ENCODE results near the gene DLST. TPM values are rescaled to one million over a fixed set of nuclear protein-coding genes. Genes with fewer than 3 reads are reported as not detected.
"Not testable (repeated sequence)": the region's sequence is repeated elsewhere in the genome, so short reads cannot be mapped to it uniquely, and the experiment has no call there.

Gene DLST
- total and polyA plus RNA-seq, 4 donors, result 47.7 to 86.2 (median 65.8) TPM

DNA sequence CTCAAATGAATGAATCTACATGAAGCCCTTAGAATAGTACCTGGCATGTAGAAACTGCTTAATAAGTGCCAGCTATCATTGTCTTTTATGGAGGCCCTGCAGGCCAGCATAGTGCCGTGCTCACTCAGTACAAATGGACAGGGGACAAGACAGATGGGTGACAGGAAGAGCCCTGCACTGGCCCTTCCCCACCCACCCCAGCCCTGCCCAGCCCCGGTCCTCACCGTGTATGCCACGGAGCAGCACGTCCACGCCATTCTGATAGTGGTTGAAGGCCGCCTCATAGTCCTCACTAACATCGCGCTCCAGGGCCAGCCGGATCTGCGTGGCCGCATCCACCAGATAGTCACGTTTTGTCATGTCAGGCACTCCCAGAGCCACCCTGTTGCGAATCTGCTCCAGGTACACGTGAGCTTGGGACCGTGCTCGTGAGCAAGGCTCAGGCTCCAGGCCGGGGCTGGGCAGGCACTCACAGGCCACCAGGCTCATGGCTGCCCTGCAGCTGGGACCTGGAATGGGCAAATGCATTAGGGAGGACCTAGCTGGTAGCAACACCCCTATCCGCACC is 39.4 kb downstream of the DLST start:
- peaks cover 30% of the 10 kb centered on the region for H3K4me1 ChIP-seq (ENCODE audit: control insufficient read depth, insufficient read depth, low read length)
- DNase-seq (ENCODE audit: low read depth in 4 of 6, low spot score in 6 of 6), result no peak
- peaks cover 47% of the 10 kb centered on the region for H3K36me3 ChIP-seq (ENCODE audit: control insufficient read depth, insufficient read depth, low read length)
- WGBS (ENCODE audit: insufficient coverage), result 90% methylated on average over 18 of the region's 19 CpGs
- no peak overlapping the region for H3K4me3 ChIP-seq (ENCODE audit: low read depth, low read length)
- no peaks in the 10 kb centered on the region for H3K9me3 ChIP-seq (ENCODE audit: control insufficient read depth, insufficient read depth, low read length)
- H3K27me3 ChIP-seq (ENCODE audit: control insufficient read depth, insufficient read depth, low read length), result no peaks in the 10 kb centered on the region
- no peak overlapping the region for H3K27ac ChIP-seq (ENCODE audit: low read depth, low read length)

DNA sequence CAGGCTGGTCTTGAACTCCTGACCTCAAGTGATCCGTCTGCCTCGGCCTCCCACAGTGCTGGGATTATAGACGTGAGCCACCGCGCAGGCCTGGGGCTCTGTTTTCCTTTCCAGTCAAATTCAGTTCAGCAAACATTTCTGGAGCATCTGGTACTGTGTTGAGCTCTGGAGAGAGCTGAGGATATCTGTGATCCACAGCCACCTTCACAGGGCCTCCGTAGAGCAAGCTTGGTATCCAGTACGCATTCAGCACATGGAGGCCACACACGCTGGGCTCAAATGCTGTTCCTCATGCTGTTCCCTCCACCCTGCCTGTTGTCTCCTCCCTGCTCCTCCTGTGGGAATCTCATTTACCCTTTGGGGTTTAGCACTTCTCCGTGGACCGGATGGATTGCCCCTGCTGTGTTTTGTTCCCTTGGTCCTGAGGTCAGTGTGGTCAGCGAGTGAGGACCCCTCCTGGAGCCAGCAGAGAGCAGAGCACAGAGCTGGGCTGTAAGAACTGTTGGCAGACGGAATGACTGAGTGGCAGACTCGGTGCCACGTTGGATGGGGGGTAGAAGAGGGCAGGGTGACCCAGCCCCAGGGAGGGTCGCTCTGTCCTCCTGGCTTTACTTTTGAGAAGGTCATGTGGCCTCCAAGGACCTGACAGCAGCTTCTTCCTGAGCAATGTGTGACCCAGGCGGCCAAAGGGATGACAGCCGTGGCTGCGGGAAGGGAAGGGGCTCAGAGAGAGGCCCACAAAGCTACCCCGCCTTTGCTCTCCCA is 40.5 kb downstream of the DLST start:
- H3K27ac ChIP-seq (ENCODE audit: low read depth, low read length), result no peak overlapping the region
- H3K36me3 ChIP-seq (ENCODE audit: control insufficient read depth, insufficient read depth, low read length), result peaks cover 37% of the 10 kb centered on the region
- 47% methylated on average over 14 of the region's 19 CpGs for WGBS (ENCODE audit: insufficient coverage)
- peak overlapping the region; percentile 52 for H3K4me3 ChIP-seq (ENCODE audit: low read depth, low read length)
- H3K4me1 ChIP-seq (ENCODE audit: control insufficient read depth, insufficient read depth, low read length), result peaks cover 26% of the 10 kb centered on the region
- no peaks in the 10 kb centered on the region for H3K9me3 ChIP-seq (ENCODE audit: control insufficient read depth, insufficient read depth, low read length)
- DNase-seq (ENCODE audit: low read depth in 4 of 6, low spot score in 6 of 6), result no peak
- no peaks in the 10 kb centered on the region for H3K27me3 ChIP-seq (ENCODE audit: control insufficient read depth, insufficient read depth, low read length)

DNA sequence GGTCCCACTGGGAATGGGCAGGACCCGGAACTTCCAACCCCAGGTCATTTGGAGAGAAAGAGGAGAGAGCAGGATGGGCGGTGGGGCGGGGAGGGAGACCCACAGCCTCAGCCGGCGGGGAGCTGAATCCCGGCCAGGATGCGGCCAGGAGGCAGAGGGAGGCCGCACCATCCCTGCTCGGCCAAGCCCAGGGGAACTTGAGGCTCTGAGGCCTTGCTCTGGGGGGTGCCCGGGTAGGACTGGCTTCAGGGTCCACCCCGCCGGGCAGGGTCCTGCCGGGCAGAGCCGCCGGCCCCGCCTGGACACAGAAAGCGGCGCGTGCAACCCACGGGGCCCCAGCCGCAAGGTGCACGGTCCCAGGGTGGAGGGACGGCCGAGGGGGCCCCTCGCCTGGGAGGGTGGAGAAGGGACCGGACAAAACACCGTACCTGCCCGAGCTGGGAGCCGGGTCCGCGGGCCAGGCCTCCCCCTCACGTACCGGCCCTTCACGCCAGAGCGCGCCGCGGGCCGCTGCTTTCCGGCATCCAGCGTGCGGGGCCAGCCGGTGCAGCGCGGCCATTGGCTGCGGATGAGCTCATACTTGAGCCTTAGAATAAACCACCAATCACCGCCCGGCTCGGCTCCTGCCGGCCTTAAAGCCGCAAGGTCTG is 41.2 kb downstream of the DLST start, which contains the start of gene RPS6KL1:
RPS6KL1 (minus strand) TSS at position 509 of the 650 bp plus-strand sequence. CDS start 1,719 bp downstream, outside the sequence.
- Histone ChIP-seq H3K27ac (ENCODE audit: low read depth, low read length) (no peak within 1 kb of the TSS), H3K4me1 (ENCODE audit: control insufficient read depth, insufficient read depth, low read length) (peaks cover 21% of the 10 kb centered on the region), H3K9me3 (ENCODE audit: control insufficient read depth, insufficient read depth, low read length) (no peaks in the 10 kb centered on the region), H3K27me3 (ENCODE audit: control insufficient read depth, insufficient read depth, low read length) (no peaks in the 10 kb centered on the region), H3K4me3 (ENCODE audit: low read depth, low read length) (peak within 1 kb of the TSS; percentile 52), H3K36me3 (ENCODE audit: control insufficient read depth, insufficient read depth, low read length) (peaks cover 31% of the 10 kb centered on the region)
- DNase-seq (ENCODE audit: low read depth in 4 of 6, low spot score in 6 of 6), result peak; percentile 57 to 98 (median 82)
- WGBS (ENCODE audit: insufficient coverage), result under 1% methylated on average over 46 of the region's 51 CpGs

DNA sequence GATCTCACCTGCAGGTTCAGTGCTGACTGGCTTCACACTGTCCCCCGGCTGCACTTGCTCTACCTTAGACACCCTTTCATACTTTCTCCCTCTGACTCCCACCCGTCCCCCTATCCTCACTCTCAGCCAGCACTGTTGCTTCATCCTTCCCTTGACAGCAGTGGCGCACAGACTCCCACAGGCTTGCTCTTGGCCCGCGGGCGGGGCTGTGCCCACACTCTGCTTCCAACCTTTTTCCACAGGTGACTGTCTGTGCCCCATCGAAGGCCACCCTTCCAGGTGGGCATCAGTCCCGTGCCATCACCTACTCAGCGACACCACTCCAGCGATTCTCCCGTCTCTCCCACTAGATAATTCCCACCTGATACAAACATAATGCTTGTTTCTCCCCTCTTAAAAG is 42.3 kb downstream of the DLST start:
- Histone ChIP-seq H3K4me1 (ENCODE audit: control insufficient read depth, insufficient read depth, low read length) (peaks cover 14% of the 10 kb centered on the region), H3K9me3 (ENCODE audit: control insufficient read depth, insufficient read depth, low read length) (no peaks in the 10 kb centered on the region)
- 90% methylated on average over 11 of the region's 11 CpGs for WGBS (ENCODE audit: insufficient coverage)

DNA sequence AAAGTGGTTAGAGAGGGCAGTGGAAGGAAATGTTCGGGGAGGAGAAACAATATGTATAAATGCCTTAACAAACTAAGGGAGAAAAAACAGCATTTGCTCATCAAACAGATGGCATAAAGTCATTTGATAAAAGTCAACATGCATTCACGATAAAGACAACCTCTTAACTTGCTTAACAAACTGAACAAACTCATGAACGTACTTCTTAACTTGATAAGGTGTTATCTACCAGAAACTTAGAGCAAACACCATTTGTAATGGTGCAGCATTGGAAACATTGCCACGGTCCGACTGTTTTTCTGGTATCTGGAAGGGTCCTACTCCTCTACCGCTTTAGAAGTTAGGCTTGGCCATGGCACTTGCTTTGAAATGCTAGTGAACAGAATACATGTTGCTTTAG is 45.5 kb downstream of the DLST start:
- Histone ChIP-seq H3K27me3 (ENCODE audit: control insufficient read depth, insufficient read depth, low read length) (peaks cover 2% of the 10 kb centered on the region), H3K9me3 (ENCODE audit: control insufficient read depth, insufficient read depth, low read length) (no peaks in the 10 kb centered on the region), H3K4me1 (ENCODE audit: control insufficient read depth, insufficient read depth, low read length) (peaks cover 8% of the 10 kb centered on the region), H3K27ac (ENCODE audit: low read depth, low read length) (no peak overlapping the region), H3K4me3 (ENCODE audit: low read depth, low read length) (no peak overlapping the region), H3K36me3 (ENCODE audit: control insufficient read depth, insufficient read depth, low read length) (no peaks in the 10 kb centered on the region)
- no peak for DNase-seq (ENCODE audit: low read depth in 4 of 6, low spot score in 6 of 6)
- WGBS (ENCODE audit: insufficient coverage), result 78% methylated on average over 3 of the region's 6 CpGs

More for the DNA sequence above, 42.3 kb downstream of the DLST start:
- H3K27ac ChIP-seq (ENCODE audit: low read depth, low read length), result no peak overlapping the region
- DNase-seq (ENCODE audit: low read depth in 4 of 6, low spot score in 6 of 6), result no peak
- H3K4me3 ChIP-seq (ENCODE audit: low read depth, low read length), result no peak overlapping the region
- H3K36me3 ChIP-seq (ENCODE audit: control insufficient read depth, insufficient read depth, low read length), result peaks cover 19% of the 10 kb centered on the region
- H3K27me3 ChIP-seq (ENCODE audit: control insufficient read depth, insufficient read depth, low read length), result no peaks in the 10 kb centered on the region

DNA sequence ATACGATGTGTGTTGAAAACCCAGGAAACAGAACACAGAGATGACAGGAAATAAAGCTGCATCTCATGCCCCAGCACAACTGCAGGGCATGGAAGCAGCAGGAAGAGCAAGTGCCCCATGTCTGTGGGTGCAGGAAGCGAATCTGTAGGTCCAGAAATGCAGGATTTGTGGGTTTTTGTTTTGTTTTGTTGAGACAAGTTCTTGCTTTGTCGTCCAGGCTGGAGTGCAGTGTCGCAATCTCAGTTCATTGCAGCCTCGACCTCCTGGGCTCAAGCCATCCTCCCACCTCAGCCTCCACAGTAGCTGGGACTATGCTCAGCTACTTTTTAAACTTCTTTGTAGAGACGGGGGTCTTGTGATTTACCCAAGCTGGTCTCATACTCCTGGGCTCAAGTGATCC is 47.5 kb downstream of the DLST start:
- H3K36me3 ChIP-seq (ENCODE audit: control insufficient read depth, insufficient read depth, low read length), result no peaks in the 10 kb centered on the region
- no peaks in the 10 kb centered on the region for H3K9me3 ChIP-seq (ENCODE audit: control insufficient read depth, insufficient read depth, low read length)
- H3K27me3 ChIP-seq (ENCODE audit: control insufficient read depth, insufficient read depth, low read length), result peaks cover 2% of the 10 kb centered on the region
- no peaks in the 10 kb centered on the region for H3K4me1 ChIP-seq (ENCODE audit: control insufficient read depth, insufficient read depth, low read length)
- DNase-seq (ENCODE audit: low read depth in 4 of 6, low spot score in 6 of 6), result no peak
- no peak overlapping the region for H3K27ac ChIP-seq (ENCODE audit: low read depth, low read length)
- no peak overlapping the region for H3K4me3 ChIP-seq (ENCODE audit: low read depth, low read length)
- WGBS (ENCODE audit: insufficient coverage), result 78% methylated on average over 6 of the region's 6 CpGs

DNA sequence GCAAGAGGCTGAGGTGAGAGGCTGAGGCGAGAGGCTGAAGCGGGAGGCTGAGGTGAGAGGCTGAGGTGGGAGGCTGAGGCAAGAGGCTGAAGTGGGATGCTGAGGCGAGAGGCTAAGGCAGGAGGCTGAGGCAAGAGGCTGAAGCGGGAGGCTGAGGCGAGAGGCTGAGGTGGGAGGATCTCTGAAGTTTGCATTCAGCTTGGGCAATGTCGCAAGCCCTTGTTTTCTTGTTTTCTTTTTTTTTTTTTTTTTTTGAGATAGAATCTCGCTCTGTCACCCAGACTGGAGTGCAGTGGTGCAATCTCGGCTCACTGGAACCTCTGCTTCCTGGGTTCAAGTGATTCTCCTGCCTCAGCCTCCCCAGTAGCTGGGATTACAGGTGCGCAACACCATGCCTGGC is 50.0 kb downstream of the DLST start:
- H3K36me3 ChIP-seq (ENCODE audit: control insufficient read depth, insufficient read depth, low read length); DNase-seq (ENCODE audit: low read depth in 4 of 6, low spot score in 6 of 6); H3K4me1 ChIP-seq (ENCODE audit: control insufficient read depth, insufficient read depth, low read length); H3K4me3 ChIP-seq (ENCODE audit: low read depth, low read length); H3K9me3 ChIP-seq (ENCODE audit: control insufficient read depth, insufficient read depth, low read length); H3K27me3 ChIP-seq (ENCODE audit: control insufficient read depth, insufficient read depth, low read length); H3K27ac ChIP-seq (ENCODE audit: low read depth, low read length): not testable (repeated sequence)
- 94% methylated on average over 5 of the region's 9 CpGs for WGBS (ENCODE audit: insufficient coverage)

DNA sequence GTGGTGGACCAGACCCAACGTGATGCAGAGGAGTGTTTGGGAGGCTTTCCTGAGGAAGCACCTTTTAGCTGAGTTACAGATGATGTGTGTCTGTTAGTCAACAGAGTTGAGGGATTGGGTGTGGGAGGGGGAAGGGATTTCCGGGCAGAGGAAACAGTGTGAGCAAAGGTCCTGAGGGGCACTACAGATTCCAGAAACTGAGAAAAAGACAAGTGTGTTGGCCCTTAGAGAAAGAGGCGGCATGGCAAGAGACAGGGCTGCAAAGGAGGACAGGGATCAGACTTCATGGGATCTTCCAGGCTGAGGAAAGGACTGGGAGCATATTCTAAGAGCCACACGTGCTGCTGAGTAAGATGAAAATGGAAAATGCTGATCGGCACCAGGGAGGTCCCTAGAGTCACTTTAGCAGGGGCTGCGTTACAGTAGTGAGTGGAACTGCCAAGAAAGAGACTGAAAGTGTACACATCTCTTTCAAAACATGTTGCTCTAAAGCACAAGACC is 50.7 kb downstream of the DLST start:
- 48% methylated on average over 6 of the region's 6 CpGs for WGBS (ENCODE audit: insufficient coverage)
- peak in 1 of 6 donors; percentile 71 for DNase-seq (ENCODE audit: low read depth in 4 of 6, low spot score in 6 of 6)

DNA sequence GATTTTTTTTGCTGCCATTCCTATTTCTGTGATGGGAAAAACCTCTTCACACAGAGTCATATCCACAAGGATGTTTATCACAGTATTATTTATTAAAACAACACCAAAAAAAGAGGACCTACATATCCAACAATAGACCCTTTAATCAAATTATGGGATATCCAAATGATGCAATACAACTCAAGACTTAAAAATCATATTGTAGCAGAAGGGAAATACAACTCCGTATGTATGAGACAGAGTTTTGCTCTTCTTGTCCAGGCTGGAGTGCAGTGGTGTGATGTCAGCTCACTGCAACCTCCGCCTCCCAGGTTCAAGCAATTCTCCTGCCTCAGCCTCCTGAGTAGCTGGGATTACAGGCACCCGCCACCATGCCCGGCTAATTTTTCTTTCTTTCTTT is 51.2 kb downstream of the DLST start:
- H3K4me3 ChIP-seq (ENCODE audit: low read depth, low read length); H3K4me1 ChIP-seq (ENCODE audit: control insufficient read depth, insufficient read depth, low read length); DNase-seq (ENCODE audit: low read depth in 4 of 6, low spot score in 6 of 6); H3K27me3 ChIP-seq (ENCODE audit: control insufficient read depth, insufficient read depth, low read length); H3K36me3 ChIP-seq (ENCODE audit: control insufficient read depth, insufficient read depth, low read length); H3K27ac ChIP-seq (ENCODE audit: low read depth, low read length); H3K9me3 ChIP-seq (ENCODE audit: control insufficient read depth, insufficient read depth, low read length): not testable (repeated sequence)
- WGBS (ENCODE audit: insufficient coverage), result 67% methylated on average over 1 of the region's 4 CpGs

More for the DNA sequence above, 50.7 kb downstream of the DLST start:
- peaks cover 2% of the 10 kb centered on the region for H3K27me3 ChIP-seq (ENCODE audit: control insufficient read depth, insufficient read depth, low read length)
- H3K9me3 ChIP-seq (ENCODE audit: control insufficient read depth, insufficient read depth, low read length), result no peaks in the 10 kb centered on the region
- H3K4me3 ChIP-seq (ENCODE audit: low read depth, low read length), result no peak overlapping the region
- H3K27ac ChIP-seq (ENCODE audit: low read depth, low read length), result no peak overlapping the region
- no peaks in the 10 kb centered on the region for H3K36me3 ChIP-seq (ENCODE audit: control insufficient read depth, insufficient read depth, low read length)
- peaks cover 4% of the 10 kb centered on the region for H3K4me1 ChIP-seq (ENCODE audit: control insufficient read depth, insufficient read depth, low read length)

Data from spinal cord (tissue), 10 donors.